ENCODE data around the gene CHPT1. TPM values are rescaled to one million over a fixed set of nuclear protein-coding genes. Genes with fewer than 3 reads are reported as not detected.

Gene CHPT1
- total and polyA plus RNA-seq, 2 experiments from 2014 or later: 22.2 to 23.0 TPM

- Histone ChIP-seq H3F3A (replicated peaks; ENCODE audit: low read depth) (no peaks in the 10 kb centered on the region), H3K4me2 (no peak overlapping the region), H3K4me3 (no peak overlapping the region), H3K27ac (ENCODE audit: low read depth) (no peak overlapping the region), H3K4me1 (ENCODE audit: insufficient read depth) (no peaks in the 10 kb centered on the region), H4K20me1 (replicated peaks; ENCODE audit: insufficient read depth) (peaks cover 5% of the 10 kb centered on the region; the same call in 1 of the 2 replicates), H3K9me2 (ENCODE audit: insufficient read depth) (no peaks in the 10 kb centered on the region), H3K79me2 (replicated peaks; ENCODE audit: insufficient read depth) (no peaks in the 10 kb centered on the region), H2AFZ (no peak overlapping the region), H3K27me3 (ENCODE audit: insufficient read depth) (no peaks in the 10 kb centered on the region), H3K36me3 (ENCODE audit: insufficient read depth) (peaks cover 14% of the 10 kb centered on the region; the same call in 1 of the 2 replicates)
- TF ChIP-seq POLR2AphosphoS5 (IDR thresholded peaks at IDR 0.05; ENCODE audit: low read depth) (no peak), JUNB (IDR thresholded peaks at IDR 0.05; ENCODE audit: unreplicated experiment) (no peak), CTCF (conservative IDR thresholded peaks at IDR 0.05; ENCODE audit: low read depth in 2 of 2) (no peak), NANOG (IDR thresholded peaks at IDR 0.05; ENCODE audit: borderline replicate concordance) (no peak), ZNF331 (CRISPR knock-in tag; IDR thresholded peaks at IDR 0.05; ENCODE audit: low read depth) (no peak), EZH2 (IDR thresholded peaks at IDR 0.05; ENCODE audit: low read depth, unreplicated experiment) (no peak)
- TF ChIP-seq, protein P1, sequence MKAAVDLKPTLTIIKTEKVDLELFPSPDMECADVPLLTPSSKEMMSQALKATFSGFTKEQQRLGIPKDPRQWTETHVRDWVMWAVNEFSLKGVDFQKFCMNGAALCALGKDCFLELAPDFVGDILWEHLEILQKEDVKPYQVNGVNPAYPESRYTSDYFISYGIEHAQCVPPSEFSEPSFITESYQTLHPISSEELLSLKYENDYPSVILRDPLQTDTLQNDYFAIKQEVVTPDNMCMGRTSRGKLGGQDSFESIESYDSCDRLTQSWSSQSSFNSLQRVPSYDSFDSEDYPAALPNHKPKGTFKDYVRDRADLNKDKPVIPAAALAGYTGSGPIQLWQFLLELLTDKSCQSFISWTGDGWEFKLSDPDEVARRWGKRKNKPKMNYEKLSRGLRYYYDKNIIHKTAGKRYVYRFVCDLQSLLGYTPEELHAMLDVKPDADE (IDR thresholded peaks at IDR 0.05): no peak
- peaks cover 3% of the 10 kb centered on the region for H3K27me3 Mint-ChIP-seq (ENCODE audit: insufficient read depth, low read depth, poor library complexity)
- peaks cover 6% of the 10 kb centered on the region; the same call in 2 of the 3 replicates for H3K36me3 Mint-ChIP-seq (ENCODE audit: low read depth)
- ATAC-seq (no peak), DNase-seq (ENCODE audit: low spot score) (no peak)
- H3K4me1 Mint-ChIP-seq: no peaks in the 10 kb centered on the region
- H3K4me3 Mint-ChIP-seq: no peak overlapping the region
- no peak overlapping the region for H3K27ac Mint-ChIP-seq
- H3K9me3 Mint-ChIP-seq: no peaks in the 10 kb centered on the region
Measured at GRCh38 chr12:101777978-101778377, 80.5 kb downstream of the CHPT1 start.

Small RNA genes within 50 kb of the gene (small RNA-seq; reads per million reads assigned to genes)
- gene RNU6-101P (ENCODE audit: low replicate concordance): not detected
- not detected for gene RNY1P16 (ENCODE audit: low replicate concordance)

Other genes with a start within 250 kb of the CHPT1 start
- gene SPIC, start 222.3 kb upstream of the CHPT1 start, total RNA-seq (2014; rRNA removed; shearing (Covaris generic)): not detected in 2 replicates
- not detected in 2 replicates for gene SPIC, start 222.3 kb upstream of the CHPT1 start, polyA plus RNA-seq (2016; fragmentation: Nextera tagmentation; extraction: Ambion mirVana)
- 0.54 TPM in 1 of 2 replicates, not detected in the other for gene MYBPC1, start 102.7 kb upstream of the CHPT1 start, total RNA-seq (2014; rRNA removed; shearing (Covaris generic))
- 0.18 TPM in 1 of 2 replicates, not detected in the other for gene MYBPC1, start 102.7 kb upstream of the CHPT1 start, polyA plus RNA-seq (2016; fragmentation: Nextera tagmentation; extraction: Ambion mirVana)
- 0.07 TPM in 1 of 2 replicates, not detected in the other for gene SYCP3, start 41.8 kb downstream of the CHPT1 start, total RNA-seq (2014; rRNA removed; shearing (Covaris generic))
- gene SYCP3, start 41.8 kb downstream of the CHPT1 start, polyA plus RNA-seq (2016; fragmentation: Nextera tagmentation; extraction: Ambion mirVana): 1.5 TPM in 2 replicates
- 54.1 and 58.3 TPM in 2 replicates for gene GNPTAB, start 133.3 kb downstream of the CHPT1 start, total RNA-seq (2014; rRNA removed; shearing (Covaris generic))
- 21.6 and 23.6 TPM in 2 replicates for gene GNPTAB, start 133.3 kb downstream of the CHPT1 start, polyA plus RNA-seq (2016; fragmentation: Nextera tagmentation; extraction: Ambion mirVana)
- 5.4 and 5.7 TPM in 2 replicates for gene DRAM1, start 179.9 kb downstream of the CHPT1 start, total RNA-seq (2014; rRNA removed; shearing (Covaris generic))
- 8.5 and 8.6 TPM in 2 replicates for gene DRAM1, start 179.9 kb downstream of the CHPT1 start, polyA plus RNA-seq (2016; fragmentation: Nextera tagmentation; extraction: Ambion mirVana)